MCF 10A (cell line): ENCODE measurements around the gene PALMD. TPM values are rescaled to one million over a fixed set of nuclear protein-coding genes. Genes with fewer than 3 reads are reported as not detected.

Experiments
- BruUV-seq: library from RNA; stranded (reverse); fragments of 400-500 nt; replicated peaks from 2 replicates; lab custom pipeline; 2021; lab: Mats Ljungman, UMichigan
- CTCF ChIA-PET: fragments of 300-600 bp; sonication (Branson Sonifier 250); formaldehyde crosslinking; extraction: SDS; loops from one replicate; lab custom pipeline; 2021; ENCODE audit warnings: antibody characterized with exemption, inconsistent platforms; lab: Yijun Ruan, JAX
- POLR2A ChIA-PET: fragments of 300-600, 350-650 bp; sonication (Branson Sonifier 250); formaldehyde crosslinking; extraction: SDS; loops from one replicate; lab custom pipeline; 2020; ENCODE audit warnings: antibody characterized with exemption, inconsistent platforms; lab: Yijun Ruan, JAX
- DNase-seq: peaks from one replicate; pipeline ENCODE4 v3.0.0-alpha.2; 2018; ENCODE audit not compliant: unreplicated experiment
- H3K27ac Mint-ChIP-seq: one replicate; pipeline ENCODE4 v1.8.0; 2022; ENCODE audit warnings: mild to moderate bottlenecking, low read depth, mixed read lengths; ENCODE audit not compliant: unreplicated experiment
- H3K27me3 Mint-ChIP-seq: one replicate; pipeline ENCODE4 v1.8.0; 2022; ENCODE audit warnings: mixed read lengths; ENCODE audit not compliant: insufficient read depth, unreplicated experiment
- H3K36me3 Mint-ChIP-seq: one replicate; pipeline ENCODE4 v1.8.0; 2022; ENCODE audit warnings: mild to moderate bottlenecking, moderate library complexity, mixed read lengths; ENCODE audit not compliant: insufficient read depth, unreplicated experiment
- H3K4me1 Mint-ChIP-seq: one replicate; pipeline ENCODE4 v1.8.0; 2022; ENCODE audit warnings: mixed read lengths; ENCODE audit not compliant: insufficient read depth, unreplicated experiment
- H3K4me3 Mint-ChIP-seq: one replicate; pipeline ENCODE4 v1.8.0; 2022; ENCODE audit warnings: mild to moderate bottlenecking, moderate library complexity, mixed read lengths; ENCODE audit not compliant: unreplicated experiment
- H3K9me3 Mint-ChIP-seq: one replicate; pipeline ENCODE4 v1.8.0; 2022; ENCODE audit warnings: mixed read lengths; ENCODE audit not compliant: unreplicated experiment
- intact Hi-C: fragments of 100-400 bp; cut with micrococcal nuclease; formaldehyde crosslinking; loops from 2 replicates; pipeline ENCODE4 v1.14.1; 2022
- total RNA-seq: library from RNA; stranded (reverse); gene quantifications from 2 replicates; pipeline ENCODE4 v1.2.3, GENCODE V29; 2022
- TF ChIP-seq, protein P1 (sequence below): fragments of 200-600 bp; IDR thresholded peaks from one replicate; pipeline ENCODE4 v1.8.0; 2022; ENCODE audit warnings: antibody characterized with exemption, mild to moderate bottlenecking; ENCODE audit not compliant: unreplicated experiment

The PALMD gene
- total RNA-seq, 1 experiment from 2014 or later, result 0.33 TPM

DNA sequence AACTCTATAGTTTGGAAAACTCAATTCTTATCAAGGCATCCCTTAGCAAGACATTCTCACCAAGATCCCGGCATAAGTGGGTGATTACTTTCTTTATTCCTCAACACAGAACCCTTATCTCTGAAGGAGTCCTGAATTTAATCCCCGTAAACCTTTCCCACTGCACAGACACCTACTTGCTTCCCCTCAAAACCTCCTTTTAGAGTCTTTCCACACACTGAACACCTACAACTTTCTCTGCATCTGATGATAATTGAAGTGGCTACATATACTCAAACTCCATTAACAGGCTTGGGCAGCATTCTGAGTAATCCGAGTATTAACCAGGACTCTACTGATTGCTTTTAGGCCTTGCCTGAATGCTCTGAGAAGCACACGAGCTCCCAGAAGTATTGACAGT, 23.5 kb downstream of the PALMD start:
- ChIA-PET POLR2A (no interaction called here), CTCF (no interaction called here)
- BruUV-seq, result no TSS peak
- intact Hi-C loops, result no loop called here
- Mint-ChIP-seq H3K9me3 (no peaks in the 10 kb centered on the region), H3K27me3 (no peaks in the 10 kb centered on the region), H3K4me3 (no peak overlapping the region), H3K27ac (no peak overlapping the region), H3K36me3 (peaks cover 6% of the 10 kb centered on the region), H3K4me1 (no peaks in the 10 kb centered on the region)
- TF ChIP-seq, protein P1, sequence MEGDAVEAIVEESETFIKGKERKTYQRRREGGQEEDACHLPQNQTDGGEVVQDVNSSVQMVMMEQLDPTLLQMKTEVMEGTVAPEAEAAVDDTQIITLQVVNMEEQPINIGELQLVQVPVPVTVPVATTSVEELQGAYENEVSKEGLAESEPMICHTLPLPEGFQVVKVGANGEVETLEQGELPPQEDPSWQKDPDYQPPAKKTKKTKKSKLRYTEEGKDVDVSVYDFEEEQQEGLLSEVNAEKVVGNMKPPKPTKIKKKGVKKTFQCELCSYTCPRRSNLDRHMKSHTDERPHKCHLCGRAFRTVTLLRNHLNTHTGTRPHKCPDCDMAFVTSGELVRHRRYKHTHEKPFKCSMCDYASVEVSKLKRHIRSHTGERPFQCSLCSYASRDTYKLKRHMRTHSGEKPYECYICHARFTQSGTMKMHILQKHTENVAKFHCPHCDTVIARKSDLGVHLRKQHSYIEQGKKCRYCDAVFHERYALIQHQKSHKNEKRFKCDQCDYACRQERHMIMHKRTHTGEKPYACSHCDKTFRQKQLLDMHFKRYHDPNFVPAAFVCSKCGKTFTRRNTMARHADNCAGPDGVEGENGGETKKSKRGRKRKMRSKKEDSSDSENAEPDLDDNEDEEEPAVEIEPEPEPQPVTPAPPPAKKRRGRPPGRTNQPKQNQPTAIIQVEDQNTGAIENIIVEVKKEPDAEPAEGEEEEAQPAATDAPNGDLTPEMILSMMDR, result no peak
- no peak for DNase-seq

DNA sequence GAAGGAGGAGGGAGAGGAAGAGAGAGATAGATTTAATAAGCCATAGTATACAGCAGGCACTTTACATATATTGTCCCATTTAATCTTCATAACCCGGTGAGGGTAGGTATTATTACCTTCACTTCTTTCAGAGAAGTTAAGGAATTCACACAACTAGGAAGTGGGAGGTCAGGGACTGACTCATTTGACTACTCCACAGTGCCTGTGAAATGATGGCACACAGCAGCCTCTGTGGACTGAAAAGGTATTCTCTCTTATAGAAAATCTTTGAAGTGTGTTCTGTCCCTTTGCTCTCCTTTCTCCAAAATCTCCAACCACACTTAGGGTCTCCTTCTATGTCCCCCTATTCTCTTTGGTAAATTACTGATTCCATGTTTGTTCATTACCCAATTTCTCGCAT, 23.9 kb downstream of the PALMD start:
- intact Hi-C loops, result no loop called here
- Mint-ChIP-seq H3K27ac (no peak overlapping the region), H3K27me3 (no peaks in the 10 kb centered on the region), H3K9me3 (no peaks in the 10 kb centered on the region), H3K4me3 (no peak overlapping the region), H3K36me3 (peaks cover 1% of the 10 kb centered on the region), H3K4me1 (no peaks in the 10 kb centered on the region)
- no peak for DNase-seq
- no TSS peak for BruUV-seq
- TF ChIP-seq, protein P1, result no peak
- ChIA-PET POLR2A (no interaction called here), CTCF (no interaction called here)

GRCh38 chr1:99670583-99670982, 24.7 kb downstream of the PALMD start:
- no peaks in the 10 kb centered on the region for H3K36me3 Mint-ChIP-seq
- BruUV-seq, result no TSS peak
- no peak overlapping the region for H3K4me3 Mint-ChIP-seq
- no peaks in the 10 kb centered on the region for H3K9me3 Mint-ChIP-seq
- POLR2A ChIA-PET, result interaction anchor here (0.5 to 1.0 kb wide), 3 partner anchors 10 to 1767 kb away, joined by 4 read pairs; no protein-coding TSS in a partner anchor
- no peak overlapping the region for H3K27ac Mint-ChIP-seq
- no peaks in the 10 kb centered on the region for H3K27me3 Mint-ChIP-seq
- intact Hi-C loops, result no loop called here
- DNase-seq, result no peak
- TF ChIP-seq, protein P1, result no peak
- H3K4me1 Mint-ChIP-seq, result no peaks in the 10 kb centered on the region
- CTCF ChIA-PET, result no interaction called here

- Mint-ChIP-seq H3K27me3 (no peaks in the 10 kb centered on the region), H3K4me3 (no peak overlapping the region), H3K27ac (no peak overlapping the region), H3K36me3 (no peaks in the 10 kb centered on the region), H3K9me3 (no peaks in the 10 kb centered on the region), H3K4me1 (no peaks in the 10 kb centered on the region)
- no peak for DNase-seq
- BruUV-seq, result no TSS peak
- intact Hi-C loops, result no loop called here
- CTCF ChIA-PET, result no interaction called here
- TF ChIP-seq, protein P1, result no peak
- POLR2A ChIA-PET, result interaction anchor here (0.8 to 1.6 kb wide), 2 partner anchors 9 to 214 kb away, joined by 3 to 4 read pairs; no protein-coding TSS in a partner anchor
Observed at GRCh38 chr1:99672038-99672437, 26.1 kb downstream of the PALMD start.
